OCI-LY7 (cell line): Measurements from ENCODE around the gene SBF2.

Experiments
- EZH2phosphoT487 ChIP-seq: fragments of 200-600 bp; sonication (generic); IDR thresholded peaks from 2 replicates; pipeline ENCODE4 v1.6.1; 2018; ENCODE audit warnings: low read depth, borderline replicate concordance, mild to moderate bottlenecking, mixed run types, antibody characterized with exemption, low read length, moderate library complexity, mixed read lengths
- TF ChIP-seq, protein P1 (sequence below): fragments of 200-600 bp; sonication (generic); conservative IDR thresholded peaks from 2 replicates; pipeline ENCODE4 v1.5.1; 2014; ENCODE audit warnings: mild to moderate bottlenecking, antibody characterized with exemption, low read length, moderate library complexity, mixed read lengths

- TF ChIP-seq, protein P1, sequence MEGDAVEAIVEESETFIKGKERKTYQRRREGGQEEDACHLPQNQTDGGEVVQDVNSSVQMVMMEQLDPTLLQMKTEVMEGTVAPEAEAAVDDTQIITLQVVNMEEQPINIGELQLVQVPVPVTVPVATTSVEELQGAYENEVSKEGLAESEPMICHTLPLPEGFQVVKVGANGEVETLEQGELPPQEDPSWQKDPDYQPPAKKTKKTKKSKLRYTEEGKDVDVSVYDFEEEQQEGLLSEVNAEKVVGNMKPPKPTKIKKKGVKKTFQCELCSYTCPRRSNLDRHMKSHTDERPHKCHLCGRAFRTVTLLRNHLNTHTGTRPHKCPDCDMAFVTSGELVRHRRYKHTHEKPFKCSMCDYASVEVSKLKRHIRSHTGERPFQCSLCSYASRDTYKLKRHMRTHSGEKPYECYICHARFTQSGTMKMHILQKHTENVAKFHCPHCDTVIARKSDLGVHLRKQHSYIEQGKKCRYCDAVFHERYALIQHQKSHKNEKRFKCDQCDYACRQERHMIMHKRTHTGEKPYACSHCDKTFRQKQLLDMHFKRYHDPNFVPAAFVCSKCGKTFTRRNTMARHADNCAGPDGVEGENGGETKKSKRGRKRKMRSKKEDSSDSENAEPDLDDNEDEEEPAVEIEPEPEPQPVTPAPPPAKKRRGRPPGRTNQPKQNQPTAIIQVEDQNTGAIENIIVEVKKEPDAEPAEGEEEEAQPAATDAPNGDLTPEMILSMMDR: no peak
- TF ChIP-seq EZH2phosphoT487: no peak
Measured at GRCh38 chr11:9858822-9859221, 435.2 kb downstream of the SBF2 start.
